ENCODE results near the gene UBE2G2. TPM values are rescaled to one million over a fixed set of nuclear protein-coding genes. Genes with fewer than 3 reads are reported as not detected.

The UBE2G2 gene
- total RNA-seq = 66.6 TPM
- long read RNA-seq, transcript UBE2G2-202 (6 exons, 3,566 nt) = major isoform, 22 of 31 reads
- long read RNA-seq, partial matches to known transcripts = 2 of 31 reads
- long read RNA-seq, other reads (novel, unspliced or antisense) = 6 of 31 reads

GRCh38 chr21:44801468-44802395 lies at the start of gene UBE2G2:
TSS of gene UBE2G2 (minus strand) at chr21:44801820. CDS start at chr21:44801748, 72 bp downstream.
- peak; percentile 94 for DNase-seq (ENCODE audit: missing footprints)
- intact Hi-C loops (cut with DNase I) = loop anchor here (1.0 to 5.0 kb wide), 2 partner anchors 73 to 131 kb away; no protein-coding TSS in a partner anchor
- ATAC-seq = peak; percentile 94

GRCh38 chr21:44850905-44851657 lies 49.5 kb upstream of the UBE2G2 start:
- ATAC-seq = no peak
- intact Hi-C loops (cut with DNase I) = no loop called here
- DNase-seq (ENCODE audit: missing footprints) = no peak

- ATAC-seq (no peak), DNase-seq (ENCODE audit: missing footprints) (no peak)
- intact Hi-C loops (cut with DNase I) = no loop called here
Measured at GRCh38 chr21:44850208-44850800, 48.7 kb upstream of the UBE2G2 start.

- intact Hi-C loops (cut with DNase I) = no loop called here
- ATAC-seq (no peak), DNase-seq (ENCODE audit: missing footprints) (no peak)
Measured at GRCh38 chr21:44849616-44850130, 48.1 kb upstream of the UBE2G2 start.

- DNase-seq (ENCODE audit: missing footprints) (no peak), ATAC-seq (no peak)
- intact Hi-C loops (cut with DNase I) = no loop called here
Measured at GRCh38 chr21:44848821-44849521, 47.4 kb upstream of the UBE2G2 start.

- DNase-seq (ENCODE audit: missing footprints) = no peak
- intact Hi-C loops (cut with DNase I) = loop anchor here (2.0 kb wide), 1 partner anchor 25 kb away; the partner anchor contains the start of gene PTTG1IP
- no peak for ATAC-seq
Measured at GRCh38 chr21:44847261-44848056, 45.8 kb upstream of the UBE2G2 start.

GRCh38 chr21:44846485-44847260 lies 45.1 kb upstream of the UBE2G2 start:
- intact Hi-C loops (cut with DNase I) = loop anchor here (2.0 kb wide), 1 partner anchor 26 kb away; the partner anchor contains the start of gene PTTG1IP
- DNase-seq (ENCODE audit: missing footprints) (peak; percentile 79), ATAC-seq (peak; percentile 52)

GRCh38 chr21:44846224-44846484 lies 44.5 kb upstream of the UBE2G2 start:
- intact Hi-C loops (cut with DNase I) = loop anchor here (2.0 kb wide), 1 partner anchor 27 kb away; the partner anchor contains the start of gene PTTG1IP
- DNase-seq (ENCODE audit: missing footprints) (no peak), ATAC-seq (no peak)

GRCh38 chr21:44845418-44846223 lies 44.0 kb upstream of the UBE2G2 start:
- intact Hi-C loops (cut with DNase I) = loop anchor here (2.0 kb wide), 1 partner anchor 27 kb away; the partner anchor contains the start of gene PTTG1IP
- DNase-seq (ENCODE audit: missing footprints) (peak; percentile 89), ATAC-seq (peak; percentile 78)

GRCh38 chr21:44844256-44844655 lies 42.6 kb upstream of the UBE2G2 start:
- ATAC-seq = no peak
- intact Hi-C loops (cut with DNase I) = no loop called here
- DNase-seq (ENCODE audit: missing footprints) = no peak

GRCh38 chr21:44842721-44843445 lies 41.3 kb upstream of the UBE2G2 start:
- intact Hi-C loops (cut with DNase I) = no loop called here
- ATAC-seq (no peak), DNase-seq (ENCODE audit: missing footprints) (no peak)

GRCh38 chr21:44842087-44842486 lies 40.5 kb upstream of the UBE2G2 start:
- ATAC-seq (no peak), DNase-seq (ENCODE audit: missing footprints) (no peak)
- intact Hi-C loops (cut with DNase I) = no loop called here

GRCh38 chr21:44840771-44841170 lies 39.2 kb upstream of the UBE2G2 start:
- intact Hi-C loops (cut with DNase I) = no loop called here
- no peak for DNase-seq (ENCODE audit: missing footprints)
- no peak for ATAC-seq

- ATAC-seq (no peak), DNase-seq (ENCODE audit: missing footprints) (no peak)
- intact Hi-C loops (cut with DNase I) = no loop called here
Measured at GRCh38 chr21:44838951-44839350, 37.3 kb upstream of the UBE2G2 start.
